ENCODE data around the gene MANF.
"Not testable (repeated sequence)": the region's sequence is repeated elsewhere in the genome, so short reads cannot be mapped to it uniquely, and the experiment has no call there.

The MANF gene

DNA sequence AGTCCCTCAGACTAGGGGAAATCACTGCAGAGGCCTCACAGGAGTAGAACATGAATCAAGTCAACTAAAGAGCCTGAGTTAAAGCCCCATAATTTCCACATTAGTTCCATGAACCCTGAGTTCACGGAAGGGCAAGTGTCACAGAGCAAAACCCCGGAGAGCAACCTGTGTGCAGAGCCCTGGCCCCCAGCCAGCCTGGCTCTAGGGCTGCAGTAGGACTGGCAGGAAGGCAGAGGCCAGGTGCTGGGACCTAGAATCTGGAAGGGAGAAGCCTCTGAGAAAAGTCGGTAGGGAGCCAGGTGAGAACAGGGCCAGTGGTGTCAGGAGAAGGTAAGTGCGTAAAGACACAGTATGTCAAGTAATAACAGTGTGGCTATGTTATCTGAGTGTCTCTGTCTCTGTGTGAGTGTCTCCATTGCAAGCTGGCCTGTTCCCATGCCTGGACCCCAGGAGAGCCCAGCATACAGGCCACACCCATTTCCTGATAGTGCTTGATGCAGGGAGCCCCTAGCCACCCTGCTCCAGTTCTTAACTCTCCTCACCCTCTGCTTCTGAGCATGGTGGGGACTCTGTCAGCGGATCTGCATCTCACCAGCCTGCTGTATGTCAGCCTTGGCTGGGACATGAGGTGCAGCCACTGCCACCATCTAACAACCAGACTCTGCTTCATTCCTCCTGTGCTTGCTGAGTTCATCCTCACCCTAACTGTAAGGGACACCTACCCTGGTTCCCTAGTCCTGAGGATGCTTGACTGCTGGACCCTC, 11.3 kb upstream of the MANF start:
- no peak for DNase-seq

DNA sequence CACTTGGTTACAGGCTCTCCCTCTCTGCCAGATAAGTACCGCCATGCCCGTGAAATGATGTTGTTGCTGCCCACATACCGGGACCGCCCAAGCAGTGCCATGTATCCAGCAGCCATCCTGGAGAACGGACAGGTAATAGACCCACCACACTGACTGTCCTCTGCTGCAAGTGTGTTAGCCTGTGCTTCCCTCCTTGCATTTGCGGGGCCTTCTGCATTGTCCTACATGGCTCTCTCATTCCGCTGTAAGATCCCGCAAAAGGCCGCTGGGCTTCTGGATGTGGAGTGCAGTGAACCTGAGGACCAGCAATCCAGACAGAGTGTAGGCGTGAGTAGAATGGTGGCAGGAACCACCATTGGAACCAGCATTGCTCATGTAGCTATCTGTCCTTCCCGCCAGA, 10.6 kb upstream of the MANF start:
- DNase-seq = no peak

- no peak for DNase-seq
Observed at GRCh38 chr3:51375136-51375535, 10.0 kb upstream of the MANF start.

- DNase-seq = no peak
Observed at GRCh38 chr3:51375571-51375970, 9.5 kb upstream of the MANF start.

- DNase-seq = no peak
Observed at GRCh38 chr3:51378065-51378464, 7.0 kb upstream of the MANF start.

GRCh38 chr3:51378726-51379125, 6.4 kb upstream of the MANF start:
- DNase-seq = no peak

DNA sequence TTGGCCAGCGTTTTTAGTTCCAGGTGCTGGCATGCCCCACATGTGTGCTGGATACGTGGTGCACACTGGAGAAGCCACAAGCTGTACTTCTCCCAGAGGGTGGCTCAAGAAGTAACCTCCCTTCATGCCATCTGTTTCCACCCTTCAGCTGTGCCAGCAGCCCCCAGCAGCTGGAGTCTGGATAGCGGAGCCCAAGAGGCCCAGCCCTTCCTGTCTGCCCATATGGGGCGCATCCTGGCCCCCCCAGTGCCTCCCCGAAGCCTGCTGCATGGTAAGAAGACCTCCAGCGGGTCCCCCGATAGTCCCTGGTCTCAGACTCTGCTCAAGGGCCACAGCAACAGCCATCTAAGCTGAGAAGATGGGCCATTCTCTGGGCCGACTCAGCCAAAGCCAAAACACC, 5.8 kb upstream of the MANF start:
- no peak for DNase-seq

- DNase-seq = no peak
Observed at GRCh38 chr3:51379746-51380455, 5.2 kb upstream of the MANF start.

- no peak for DNase-seq
Observed at GRCh38 chr3:51380601-51381332, 4.3 kb upstream of the MANF start.

DNA sequence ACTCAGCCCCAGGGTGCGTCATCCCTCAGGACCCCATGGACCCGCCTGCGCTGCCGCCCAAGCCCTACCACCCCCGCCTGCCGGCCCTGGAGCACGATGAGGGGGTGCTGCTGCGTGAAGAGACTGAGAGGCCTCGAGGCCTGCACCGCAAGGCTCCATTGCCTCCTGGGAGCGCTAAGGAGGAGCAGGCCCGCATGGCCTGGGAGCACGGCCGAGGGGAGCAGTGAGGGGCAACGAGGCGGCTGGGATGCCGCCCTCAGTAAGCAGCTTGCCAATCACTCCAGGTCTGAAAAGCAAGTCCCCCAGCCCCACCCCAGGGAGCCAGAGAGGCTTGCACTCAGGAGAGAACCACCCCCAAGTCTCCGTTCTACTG, 3.8 kb upstream of the MANF start:
- DNase-seq = no peak

DNA sequence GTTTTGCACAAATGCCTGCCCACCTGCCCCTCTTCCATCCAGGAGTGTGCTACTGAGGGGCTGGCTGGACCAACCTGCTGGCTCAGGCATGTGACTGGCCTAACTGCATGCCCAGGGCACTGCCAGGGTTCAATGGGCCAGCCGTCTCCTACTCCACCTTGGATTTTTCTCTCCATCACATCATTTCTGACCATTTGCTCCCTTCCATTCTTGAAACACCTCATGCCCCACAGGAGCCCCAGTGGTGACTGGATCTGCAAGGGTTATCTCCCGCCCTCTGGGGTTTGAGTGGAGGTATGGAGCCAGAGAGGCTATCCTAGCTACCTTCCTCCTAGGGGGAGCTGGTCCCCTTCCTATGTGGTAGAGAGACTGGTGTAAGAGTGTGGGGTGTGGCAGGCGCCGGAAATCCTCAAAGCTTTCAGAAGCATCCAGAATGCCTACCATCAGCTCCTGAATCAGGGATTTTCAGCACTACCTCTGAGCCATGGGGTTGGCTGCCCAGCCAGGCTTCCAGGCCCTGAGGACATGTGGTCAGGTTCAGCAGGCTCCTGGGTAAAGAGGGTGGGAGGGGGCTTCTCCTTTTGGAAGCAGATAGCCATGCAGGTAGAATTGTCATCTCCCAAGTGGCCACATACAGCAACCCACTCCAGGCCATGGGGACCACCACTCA, 2.9 kb upstream of the MANF start:
- DNase-seq = no peak

DNA sequence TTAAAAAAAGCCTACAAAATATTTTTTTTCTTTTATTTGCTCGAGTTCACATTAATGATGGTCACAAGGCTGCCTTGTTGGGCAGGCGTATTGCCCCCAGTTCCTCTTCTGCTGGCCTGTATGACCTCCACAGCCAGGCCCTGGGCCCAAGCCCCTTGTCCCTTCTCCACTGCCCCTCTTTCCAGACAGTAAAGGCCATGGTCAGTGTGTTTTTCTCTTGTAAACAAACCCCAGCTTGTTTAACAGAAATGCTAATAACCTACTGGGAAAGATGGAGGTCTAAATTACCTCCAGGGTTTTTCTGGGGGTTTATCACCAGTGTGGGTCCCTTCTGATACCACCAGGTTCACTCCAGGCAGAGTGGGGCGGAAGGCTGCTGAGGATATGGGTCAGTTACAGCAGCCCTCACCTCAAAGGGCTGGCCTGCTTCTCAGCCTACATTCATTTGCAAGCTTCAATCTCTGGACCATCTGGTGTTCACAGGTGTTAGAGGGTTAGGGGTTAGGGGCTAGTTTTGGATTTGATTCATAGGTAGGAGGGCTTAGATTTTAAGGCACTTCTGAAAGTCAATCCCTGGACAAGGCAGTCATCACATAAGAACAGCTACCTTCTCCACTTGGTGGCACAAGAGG, 2.0 kb upstream of the MANF start:
- no peak for DNase-seq

GRCh38 chr3:51384055-51384725, 901 bp upstream of the MANF start:
- peak; percentile 34 for DNase-seq

GRCh38 chr3:51385621-51386091, 565 bp downstream of the MANF start:
- peak; percentile 17 for DNase-seq

DNA sequence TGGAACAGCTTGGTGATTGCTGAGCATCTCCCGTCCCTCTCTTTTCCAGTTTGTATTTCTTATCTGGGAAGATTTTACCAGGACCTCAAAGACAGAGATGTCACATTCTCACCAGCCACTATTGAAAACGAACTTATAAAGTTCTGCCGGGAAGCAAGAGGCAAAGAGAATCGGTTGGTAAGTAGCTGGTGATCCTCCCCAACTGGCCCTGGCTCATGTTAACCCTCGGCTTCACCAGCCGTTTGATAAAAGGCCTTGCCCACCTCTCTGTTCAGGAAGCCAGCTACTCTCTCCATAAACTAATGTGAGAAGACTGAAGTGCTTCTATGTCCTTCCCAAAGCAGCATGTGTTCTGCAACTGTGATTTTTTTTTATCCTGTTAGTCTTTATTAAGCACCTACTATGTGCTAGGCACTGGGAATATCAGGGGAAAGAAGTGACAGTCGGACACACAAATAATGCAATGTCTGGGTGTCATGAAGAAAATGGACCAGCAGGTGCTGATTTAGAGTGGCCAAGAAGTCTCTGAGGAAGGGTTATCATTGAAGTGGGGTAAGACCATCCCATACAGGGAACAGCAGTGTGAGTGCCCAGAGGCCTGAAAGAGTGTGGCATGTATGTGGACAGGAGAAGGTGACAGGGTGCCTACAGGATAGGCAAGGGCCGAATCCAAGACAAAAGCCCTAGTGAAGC, 1.2 kb downstream of the MANF start:
- no peak for DNase-seq

DNA sequence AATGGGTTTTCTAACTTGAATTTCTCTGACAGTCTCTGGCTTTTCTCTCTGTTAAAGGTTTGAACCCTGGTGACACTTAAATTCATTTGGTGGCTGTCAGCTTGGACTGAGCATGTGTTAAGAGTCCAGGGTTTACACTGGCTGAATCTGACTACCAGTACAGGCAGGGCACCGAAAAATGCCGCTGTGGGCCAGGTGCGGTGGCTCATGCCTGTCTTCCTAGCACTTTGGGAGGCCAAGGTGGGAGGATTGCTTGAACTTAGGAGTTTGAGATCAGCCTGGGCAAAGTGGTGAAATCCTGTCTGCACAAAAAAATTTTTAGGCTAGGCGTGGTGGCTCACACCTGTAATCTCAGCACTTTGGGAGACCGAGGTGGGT, 1.8 kb downstream of the MANF start:
- DNase-seq = no peak

DNA sequence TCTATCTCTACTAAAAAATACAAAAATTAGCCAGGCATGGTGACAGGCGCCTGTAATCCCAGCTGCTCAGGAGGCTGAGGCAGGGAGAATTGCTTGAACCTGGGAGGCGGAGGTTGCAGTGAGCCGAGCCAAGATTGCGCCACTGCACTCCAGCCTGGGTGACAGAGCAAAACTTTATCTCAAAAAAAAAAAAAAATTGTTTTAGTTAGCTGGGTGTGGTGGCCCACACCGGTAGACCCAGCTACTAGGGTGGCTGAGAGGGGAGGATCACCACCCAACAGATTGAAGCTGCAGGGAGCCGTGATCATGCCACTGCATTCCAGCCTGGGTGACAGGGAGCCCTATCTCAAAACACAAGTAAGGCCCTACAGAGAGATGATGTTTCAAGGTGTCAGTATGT, 2.2 kb downstream of the MANF start:
- DNase-seq = not testable (repeated sequence)

- peak; percentile 29 for DNase-seq
Observed at GRCh38 chr3:51388286-51389029, 3.4 kb downstream of the MANF start.

GRCh38 chr3:51389423-51390183, 4.5 kb downstream of the MANF start:
- DNase-seq = peak; percentile 52
